ENCODE results near the gene CCDC192.

- TF ChIP-seq BHLHE40 (IDR thresholded peaks at IDR 0.05; ENCODE audit: borderline replicate concordance) (no peak), CTBP1 (IDR thresholded peaks at IDR 0.05; ENCODE audit: borderline replicate concordance) (no peak), LEF1 (IDR thresholded peaks at IDR 0.05; ENCODE audit: borderline replicate concordance) (no peak), ELF4 (IDR thresholded peaks at IDR 0.05) (no peak), HDGF (IDR thresholded peaks at IDR 0.05; ENCODE audit: borderline replicate concordance) (no peak), FOXA1 (IDR thresholded peaks at IDR 0.05) (no peak), SUZ12 (IDR thresholded peaks at IDR 0.05) (no peak), FOXM1 (IDR thresholded peaks at IDR 0.05; ENCODE audit: borderline replicate concordance) (no peak), SP1 (IDR thresholded peaks at IDR 0.05) (no peak), ARNT (IDR thresholded peaks at IDR 0.05) (no peak), NFRKB (IDR thresholded peaks at IDR 0.05) (no peak)
Observed at GRCh38 chr5:127969002-127969401, 265.8 kb downstream of the CCDC192 start.

Measured in HEK293T (cell line).